Astrocyte (in vitro differentiated cells and primary cell): ENCODE data around the gene UBE4B. TPM values are rescaled to one million over a fixed set of nuclear protein-coding genes. Genes with fewer than 3 reads are reported as not detected.

Experiments used
- DNase-seq: peaks from one replicate; pipeline ENCODE4 v3.0.0-alpha.2; 2010; ENCODE audit warnings: low read depth
- FAIRE-seq: peaks from 2 replicates; lab custom pipeline; 2011; peaks lifted over from hg19 to GRCh38; lab: Jason Lieb, UNC
- H2AFZ ChIP-seq: 2 replicates; pipeline ENCODE4 v1.6.0; 2012; ENCODE audit warnings: low read depth, low read length, inconsistent platforms
- H3K27ac ChIP-seq: 2 replicates; pipeline ENCODE4 v1.5.1; 2011; ENCODE audit warnings: low read depth, low read length, inconsistent platforms
- H3K27me3 ChIP-seq: 2 replicates; pipeline ENCODE4 v1.6.0; 2011; ENCODE audit warnings: low read length, inconsistent platforms; ENCODE audit not compliant: insufficient read depth
- H3K36me3 ChIP-seq: 2 replicates; pipeline ENCODE4 v1.5.1; 2011; ENCODE audit warnings: low read length, inconsistent platforms; ENCODE audit not compliant: insufficient read depth
- H3K4me1 ChIP-seq: 2 replicates; pipeline ENCODE4 v1.5.1; 2011; ENCODE audit warnings: low read length, inconsistent platforms; ENCODE audit not compliant: insufficient read depth
- H3K4me2 ChIP-seq: 2 replicates; pipeline ENCODE4 v1.6.0; 2012; ENCODE audit warnings: low read length, inconsistent platforms
- H3K4me3 ChIP-seq: 2 replicates; pipeline ENCODE4 v1.5.1; 2011; ENCODE audit warnings: low read depth, mild to moderate bottlenecking, low read length, inconsistent platforms; ENCODE audit not compliant: insufficient read depth
- H3K79me2 ChIP-seq: 2 replicates; pipeline ENCODE4 v1.6.0; 2012; ENCODE audit warnings: mild to moderate bottlenecking, low read length, inconsistent platforms; ENCODE audit not compliant: insufficient read depth
- H3K9ac ChIP-seq: 2 replicates; pipeline ENCODE4 v1.6.0; 2012; ENCODE audit warnings: mild to moderate bottlenecking, low read length, inconsistent platforms
- H3K9me3 ChIP-seq: 2 replicates; pipeline ENCODE4 v1.5.1; 2012; ENCODE audit warnings: low read depth, mild to moderate bottlenecking, low read length, inconsistent platforms; ENCODE audit not compliant: insufficient read depth
- H4K20me1 ChIP-seq: 2 replicates; pipeline ENCODE4 v1.6.0; 2012; ENCODE audit warnings: low read length, inconsistent platforms; ENCODE audit not compliant: insufficient read depth
- H3K27ac Mint-ChIP-seq: one replicate; pipeline ENCODE4 v1.8.0; 2021; ENCODE audit warnings: mild to moderate bottlenecking, mixed read lengths; ENCODE audit not compliant: unreplicated experiment
- H3K27me3 Mint-ChIP-seq: one replicate; pipeline ENCODE4 v1.8.0; 2021; ENCODE audit warnings: low read depth, mixed read lengths; ENCODE audit not compliant: unreplicated experiment
- H3K36me3 Mint-ChIP-seq: one replicate; pipeline ENCODE4 v1.8.0; 2021; ENCODE audit warnings: low read depth, mixed read lengths; ENCODE audit not compliant: unreplicated experiment
- H3K4me1 Mint-ChIP-seq: one replicate; pipeline ENCODE4 v1.8.0; 2021; ENCODE audit warnings: low read depth, mixed read lengths; ENCODE audit not compliant: unreplicated experiment
- H3K4me3 Mint-ChIP-seq: one replicate; pipeline ENCODE4 v1.8.0; 2021; ENCODE audit warnings: mild to moderate bottlenecking, moderate library complexity, mixed read lengths; ENCODE audit not compliant: unreplicated experiment
- H3K9me3 Mint-ChIP-seq: one replicate; pipeline ENCODE4 v1.8.0; 2021; ENCODE audit warnings: mild to moderate bottlenecking, mixed read lengths; ENCODE audit not compliant: unreplicated experiment
- CTCF ChIP-seq: IDR thresholded peaks from 2 replicates; pipeline ENCODE4 v1.5.1; 2011; ENCODE audit warnings: low read depth, mild to moderate bottlenecking, inconsistent platforms, low read length, moderate library complexity; ENCODE audit not compliant: insufficient read depth
- EZH2 ChIP-seq: IDR thresholded peaks from 2 replicates; pipeline ENCODE4 v1.6.1; 2012; ENCODE audit warnings: mild to moderate bottlenecking, low read length, inconsistent platforms; ENCODE audit not compliant: insufficient read depth
- total RNA-seq: library from RNA; stranded (reverse); gene quantifications from 2 replicates; pipeline ENCODE4 v1.2.1, GENCODE V29; 2021

The UBE4B gene
- total RNA-seq, 1 donor from 2014 or later, result 41.5 TPM

GRCh38 chr1:10085076-10085475 is 52.3 kb downstream of the UBE4B start:
- Histone ChIP-seq H3K4me2 (no peak overlapping the region), H3K36me3 (no peaks in the 10 kb centered on the region), H3K4me3 (no peak overlapping the region), H3K27ac (no peak overlapping the region), H3K79me2 (peaks cover 14% of the 10 kb centered on the region), H2AFZ (no peak overlapping the region), H3K27me3 (no peaks in the 10 kb centered on the region), H3K9me3 (no peaks in the 10 kb centered on the region), H3K9ac (no peak overlapping the region), H4K20me1 (peaks cover 42% of the 10 kb centered on the region), H3K4me1 (no peaks in the 10 kb centered on the region)
- DNase-seq (no peak), FAIRE-seq (no peak)
- H3K4me1 Mint-ChIP-seq, result peaks cover 23% of the 10 kb centered on the region
- peaks cover 11% of the 10 kb centered on the region for H3K36me3 Mint-ChIP-seq
- H3K27ac Mint-ChIP-seq, result no peak overlapping the region
- no peaks in the 10 kb centered on the region for H3K9me3 Mint-ChIP-seq
- no peak for TF ChIP-seq CTCF
- no peak for TF ChIP-seq EZH2
- H3K4me3 Mint-ChIP-seq, result no peak overlapping the region
- no peaks in the 10 kb centered on the region for H3K27me3 Mint-ChIP-seq

DNA sequence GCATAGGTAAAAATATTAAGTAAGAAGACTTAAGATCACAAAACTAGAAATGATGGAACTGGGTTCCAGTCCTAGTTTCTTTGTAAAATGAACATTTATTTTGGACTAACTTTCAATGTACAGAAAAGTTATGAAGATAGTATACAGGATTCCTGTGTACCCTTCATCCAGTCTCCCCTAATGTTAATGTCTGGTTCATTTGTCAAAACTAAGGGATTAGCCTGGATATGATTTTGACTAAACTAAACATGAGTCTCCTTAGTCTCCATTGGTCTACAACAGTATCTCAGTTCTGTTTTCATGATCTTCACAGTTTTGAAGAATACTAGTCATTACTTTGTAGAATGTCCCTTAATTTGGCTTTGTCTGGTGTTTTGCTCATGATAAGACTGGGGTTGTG is 54.5 kb downstream of the UBE4B start:
- Histone ChIP-seq H3K79me2 (peaks cover 8% of the 10 kb centered on the region), H3K27me3 (no peaks in the 10 kb centered on the region), H3K4me2 (no peak overlapping the region), H3K9me3 (no peaks in the 10 kb centered on the region), H4K20me1 (peaks cover 49% of the 10 kb centered on the region), H3K27ac (no peak overlapping the region), H3K36me3 (no peaks in the 10 kb centered on the region), H2AFZ (no peak overlapping the region), H3K4me1 (no peaks in the 10 kb centered on the region), H3K4me3 (no peak overlapping the region), H3K9ac (no peak overlapping the region)
- FAIRE-seq, result no peak
- no peak for DNase-seq
- Mint-ChIP-seq H3K36me3 (peaks cover 8% of the 10 kb centered on the region), H3K27me3 (no peaks in the 10 kb centered on the region), H3K4me3 (no peak overlapping the region), H3K27ac (no peak overlapping the region), H3K4me1 (peaks cover 25% of the 10 kb centered on the region), H3K9me3 (no peaks in the 10 kb centered on the region)
- TF ChIP-seq CTCF (no peak), EZH2 (no peak)

DNA sequence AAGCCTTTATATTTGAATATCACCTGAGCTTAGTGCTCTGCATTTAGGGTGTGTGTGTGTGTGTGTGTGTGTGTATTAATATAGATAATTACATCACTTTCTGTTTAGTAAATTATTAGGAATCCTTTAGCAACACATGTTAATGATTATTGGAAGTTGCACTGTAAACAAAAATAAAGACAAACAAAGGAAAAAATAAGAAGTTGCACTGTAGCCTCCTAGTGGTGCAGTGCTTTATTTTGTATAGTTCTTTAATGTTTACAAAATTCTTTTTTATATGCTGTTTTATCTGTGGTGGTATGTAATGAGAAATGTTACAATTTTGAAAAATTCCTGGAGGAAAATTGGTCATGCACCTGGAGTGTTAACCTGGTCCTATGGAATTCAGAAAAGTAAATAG is 69.2 kb downstream of the UBE4B start:
- Histone ChIP-seq H3K4me3 (no peak overlapping the region), H3K79me2 (peaks cover 3% of the 10 kb centered on the region), H3K4me1 (peaks cover under 1% of the 10 kb centered on the region), H3K27ac (no peak overlapping the region), H3K9me3 (no peaks in the 10 kb centered on the region), H3K4me2 (no peak overlapping the region), H3K9ac (no peak overlapping the region), H2AFZ (no peak overlapping the region), H3K36me3 (peaks cover 12% of the 10 kb centered on the region), H4K20me1 (no peaks in the 10 kb centered on the region), H3K27me3 (no peaks in the 10 kb centered on the region)
- Mint-ChIP-seq H3K9me3 (no peaks in the 10 kb centered on the region), H3K27me3 (no peaks in the 10 kb centered on the region), H3K27ac (no peak overlapping the region), H3K4me1 (peaks cover 6% of the 10 kb centered on the region), H3K4me3 (no peak overlapping the region), H3K36me3 (peaks cover 18% of the 10 kb centered on the region)
- DNase-seq (no peak), FAIRE-seq (no peak)
- peak; percentile 15 for TF ChIP-seq CTCF
- TF ChIP-seq EZH2, result no peak
